ENCODE data around the gene USP43.

The USP43 gene

DNA sequence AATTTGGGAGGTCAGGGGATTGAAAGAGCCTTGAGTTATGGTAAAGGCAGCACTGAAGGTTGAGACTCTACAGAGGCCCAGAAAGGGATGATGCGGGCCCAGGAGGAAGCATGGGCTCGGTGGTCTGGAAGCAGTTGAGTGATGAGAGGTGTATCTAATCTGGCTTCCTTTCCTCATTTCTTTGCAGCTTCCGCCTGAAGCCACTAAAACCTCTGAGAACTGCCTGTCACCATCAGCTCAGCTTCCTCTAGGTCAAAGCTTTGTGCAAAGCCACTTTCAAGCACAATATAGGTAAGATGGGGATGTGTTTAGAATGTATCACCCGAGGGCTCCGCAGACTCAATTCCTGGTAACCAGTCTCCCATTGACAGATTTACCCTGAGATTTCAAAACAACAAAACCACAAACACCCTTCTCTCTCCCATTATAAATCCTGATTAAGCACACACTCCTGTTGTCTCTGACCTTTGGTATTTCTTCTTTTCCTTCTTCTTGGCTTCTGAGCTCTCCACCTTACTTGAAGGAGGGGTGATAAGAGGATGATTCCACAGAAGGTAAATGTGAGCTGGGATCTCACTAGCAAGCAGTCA is 21.2 kb downstream of the USP43 start:
- DNase-seq (ENCODE audit: low read depth in 2 of 2): no peak

- no peak for DNase-seq (ENCODE audit: low read depth in 2 of 2)
Observed at GRCh38 chr17:9668517-9668916, 23.2 kb downstream of the USP43 start.

GRCh38 chr17:9669551-9670008 is 24.3 kb downstream of the USP43 start:
- no peak for DNase-seq (ENCODE audit: low read depth in 2 of 2)

GRCh38 chr17:9670596-9670995 is 25.3 kb downstream of the USP43 start:
- no peak for DNase-seq (ENCODE audit: low read depth in 2 of 2)

DNA sequence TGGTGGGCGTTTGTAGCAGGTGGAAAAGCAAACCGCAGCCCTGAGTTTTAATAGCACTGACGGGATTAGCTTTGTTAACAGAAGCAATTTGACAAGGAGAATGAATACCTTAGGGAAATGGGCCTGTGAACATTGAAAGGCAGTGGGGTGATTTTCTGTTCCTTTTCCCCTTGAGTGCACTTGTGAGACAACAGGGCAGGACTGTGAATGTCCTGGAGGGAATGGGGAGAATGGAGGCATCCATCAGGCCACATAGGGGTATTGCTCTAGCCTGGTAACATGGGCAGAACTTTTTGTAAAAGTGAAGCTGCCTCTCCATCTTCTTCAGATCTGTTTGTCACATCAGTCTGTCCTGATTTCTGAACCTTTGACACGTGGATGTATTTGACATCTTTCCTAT is 26.2 kb downstream of the USP43 start:
- DNase-seq (ENCODE audit: low read depth in 2 of 2): no peak

DNA sequence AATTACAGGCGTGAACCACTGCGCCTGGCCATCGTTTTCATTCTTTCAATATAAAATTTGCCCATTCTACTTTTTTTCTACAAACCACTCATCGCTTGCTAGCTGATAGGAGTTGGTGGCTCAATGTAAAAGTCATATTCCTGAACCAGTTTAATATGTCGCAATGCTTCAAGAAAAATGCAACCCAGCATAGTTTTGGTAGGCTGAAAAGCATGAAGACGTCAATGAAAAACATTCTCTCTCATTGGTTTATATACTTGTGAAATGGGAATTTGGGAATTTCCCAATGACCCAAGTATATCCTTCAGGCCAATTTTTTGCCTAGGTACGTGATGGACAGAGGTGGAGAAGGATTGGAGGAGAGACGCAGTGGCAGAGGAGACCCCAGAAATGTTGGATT is 26.9 kb downstream of the USP43 start:
- DNase-seq (ENCODE audit: low read depth in 2 of 2): no peak

DNA sequence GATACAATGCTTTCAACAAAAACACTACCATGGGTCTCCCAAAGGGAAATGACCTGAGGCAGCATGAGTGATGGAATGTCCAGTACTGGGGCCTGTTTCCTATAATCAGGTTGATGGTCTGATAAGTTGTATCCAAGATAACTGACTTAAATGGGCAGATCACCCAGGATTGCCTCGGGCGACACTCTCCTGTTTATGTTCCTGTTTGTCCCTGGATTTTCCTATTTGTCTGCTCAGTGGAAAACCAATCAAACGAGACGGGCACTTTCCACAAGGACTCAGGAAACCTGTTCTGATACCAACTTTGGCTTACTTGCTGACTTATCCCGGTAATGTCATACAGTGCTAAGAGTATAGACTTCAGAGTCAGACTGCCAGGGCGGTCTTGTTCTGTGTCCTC is 27.4 kb downstream of the USP43 start:
- no peak for DNase-seq (ENCODE audit: low read depth in 2 of 2)

- no peak for DNase-seq (ENCODE audit: low read depth in 2 of 2)
Observed at GRCh38 chr17:9676084-9676483, 30.8 kb downstream of the USP43 start.

GRCh38 chr17:9676820-9677310 is 31.5 kb downstream of the USP43 start:
- DNase-seq (ENCODE audit: low read depth in 2 of 2): no peak

GRCh38 chr17:9677411-9677810 is 32.1 kb downstream of the USP43 start:
- no peak for DNase-seq (ENCODE audit: low read depth in 2 of 2)

DNA sequence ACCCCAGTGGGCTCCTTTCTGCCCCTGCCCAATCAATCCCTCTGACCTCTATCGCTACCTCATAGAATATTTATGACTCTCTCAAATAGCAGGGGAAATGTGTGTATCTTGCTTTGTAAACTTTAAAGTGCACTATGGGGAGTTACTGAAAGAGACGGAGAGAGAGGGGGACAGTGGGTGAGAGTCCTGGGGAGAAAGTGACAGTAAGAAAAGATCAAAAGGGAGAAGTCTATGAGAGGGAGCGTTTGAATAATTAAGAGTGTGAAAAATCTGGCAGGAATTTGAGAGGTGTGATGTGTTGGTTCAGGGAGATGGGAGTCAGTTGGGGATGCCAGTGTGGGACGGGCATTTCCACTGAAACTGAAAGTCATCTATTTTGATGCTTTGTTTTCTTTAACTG is 32.6 kb downstream of the USP43 start:
- no peak for DNase-seq (ENCODE audit: low read depth in 2 of 2)

- no peak for DNase-seq (ENCODE audit: low read depth in 2 of 2)
Observed at GRCh38 chr17:9684955-9685621, 39.8 kb downstream of the USP43 start.

GRCh38 chr17:9693755-9694154 is 48.4 kb downstream of the USP43 start:
- no peak for DNase-seq (ENCODE audit: low read depth in 2 of 2)

DNA sequence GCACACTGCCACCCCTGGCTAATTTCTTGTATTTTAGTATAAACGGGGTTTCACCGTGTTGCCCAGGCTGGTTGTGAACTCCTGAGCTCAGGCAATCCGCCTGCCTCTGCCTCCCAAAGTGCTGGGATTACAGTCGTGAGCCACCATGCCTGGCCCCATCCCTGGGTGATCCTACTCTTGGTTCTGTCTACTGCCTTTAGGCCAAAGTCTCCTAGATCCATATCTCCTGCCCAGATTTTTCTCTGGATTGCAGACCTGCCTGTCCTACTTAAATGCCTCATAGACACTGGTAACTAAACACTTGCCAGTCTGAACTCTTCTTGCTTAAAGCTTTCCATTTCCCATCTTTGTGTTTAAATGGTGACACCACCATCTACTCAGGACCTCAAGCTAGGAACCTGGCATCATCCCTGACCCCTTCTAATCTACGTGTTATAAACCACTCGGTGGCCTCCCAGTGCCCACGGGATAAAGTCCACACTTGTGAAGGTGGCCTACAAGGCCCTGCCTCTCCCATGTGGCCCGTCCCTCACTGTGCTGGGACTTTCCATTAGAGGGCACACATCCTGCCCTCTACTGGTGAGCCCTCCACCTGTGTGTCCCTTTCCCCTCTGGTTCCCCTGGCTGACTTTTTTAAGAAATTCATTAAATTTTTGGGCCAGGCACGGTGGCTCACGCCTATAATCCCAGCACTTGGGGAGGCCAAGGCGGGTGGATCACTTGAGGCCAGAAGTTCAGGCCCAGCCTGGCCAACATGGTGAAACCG is 51.1 kb downstream of the USP43 start:
- no peak for DNase-seq (ENCODE audit: low read depth in 2 of 2)

DNA sequence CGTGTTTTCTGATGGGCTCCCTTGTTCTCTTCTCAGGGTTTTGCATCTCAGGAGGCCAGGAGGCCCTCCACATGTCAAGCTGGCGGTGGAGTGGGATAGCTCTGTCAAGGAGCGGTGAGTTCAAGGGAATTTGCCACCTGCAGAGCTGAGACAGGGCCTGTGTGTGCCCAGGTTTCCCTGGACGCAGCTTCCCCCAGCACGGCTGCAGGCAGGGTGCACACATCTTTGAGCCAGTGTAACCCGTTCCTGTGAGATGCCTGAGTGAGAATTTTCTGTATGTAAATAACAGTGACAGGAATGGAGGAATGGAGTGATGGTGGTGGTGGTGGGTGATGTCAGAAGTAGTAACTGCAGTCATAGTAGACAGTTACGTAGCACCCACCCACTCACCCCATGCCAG is 54.8 kb downstream of the USP43 start:
- no peak for DNase-seq (ENCODE audit: low read depth in 2 of 2)

DNA sequence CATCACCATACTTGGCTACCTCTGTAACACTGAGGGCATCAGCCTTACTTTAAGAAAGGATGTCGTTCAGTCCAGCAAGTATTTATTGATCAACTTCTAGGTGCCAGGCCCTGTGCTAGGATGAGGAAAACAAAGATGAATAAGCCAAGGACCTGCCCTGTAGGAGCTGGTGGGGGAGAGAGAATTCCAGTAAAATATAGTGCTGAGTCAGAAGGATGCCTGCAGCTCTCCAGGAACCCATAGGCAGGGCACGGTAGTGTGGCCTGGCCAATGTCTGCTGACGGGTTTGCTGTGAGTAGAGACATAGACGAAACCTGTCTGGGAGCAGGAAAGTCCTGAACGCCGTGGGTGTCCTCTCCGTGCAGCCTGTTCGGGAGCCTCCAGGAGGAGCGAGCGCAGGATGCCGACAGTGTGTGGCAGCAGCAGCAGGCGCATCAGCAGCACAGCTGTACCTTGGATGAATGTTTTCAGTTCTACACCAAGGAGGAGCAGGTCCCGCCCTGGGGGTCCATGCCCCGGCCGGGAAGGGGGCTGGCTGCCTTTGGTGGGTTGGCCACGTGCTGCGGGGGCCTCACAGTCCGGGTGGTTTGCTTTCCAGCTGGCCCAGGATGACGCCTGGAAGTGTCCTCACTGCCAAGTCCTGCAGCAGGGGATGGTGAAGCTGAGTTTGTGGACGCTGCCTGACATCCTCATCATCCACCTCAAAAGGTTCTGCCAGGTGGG is 55.6 kb downstream of the USP43 start:
- no peak for DNase-seq (ENCODE audit: low read depth in 2 of 2)

DNA sequence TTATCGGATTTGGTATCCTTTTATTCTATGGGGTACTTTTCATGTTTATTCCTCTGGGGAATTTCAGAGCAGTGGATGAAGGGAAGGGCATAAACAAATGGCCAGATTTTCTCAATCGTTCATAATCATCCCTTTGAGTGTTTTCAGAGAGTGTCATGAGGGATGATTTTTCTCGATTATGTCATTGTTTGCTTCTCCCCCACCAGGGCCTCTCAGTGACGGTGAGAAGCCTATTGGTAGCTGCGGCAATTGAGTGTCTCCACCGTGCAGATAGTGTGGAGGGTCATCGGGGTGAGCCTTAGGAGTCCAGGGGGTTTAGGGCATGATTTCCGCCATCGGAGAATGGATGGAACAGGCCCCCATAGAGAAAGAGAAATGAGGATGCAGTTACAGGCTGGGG is 57.2 kb downstream of the USP43 start:
- DNase-seq (ENCODE audit: low read depth in 2 of 2): no peak

GRCh38 chr17:9702914-9703780 is 57.8 kb downstream of the USP43 start:
- no peak for DNase-seq (ENCODE audit: low read depth in 2 of 2)

- no peak for DNase-seq (ENCODE audit: low read depth in 2 of 2)
Observed at GRCh38 chr17:9703781-9704082, 58.4 kb downstream of the USP43 start.

DNA sequence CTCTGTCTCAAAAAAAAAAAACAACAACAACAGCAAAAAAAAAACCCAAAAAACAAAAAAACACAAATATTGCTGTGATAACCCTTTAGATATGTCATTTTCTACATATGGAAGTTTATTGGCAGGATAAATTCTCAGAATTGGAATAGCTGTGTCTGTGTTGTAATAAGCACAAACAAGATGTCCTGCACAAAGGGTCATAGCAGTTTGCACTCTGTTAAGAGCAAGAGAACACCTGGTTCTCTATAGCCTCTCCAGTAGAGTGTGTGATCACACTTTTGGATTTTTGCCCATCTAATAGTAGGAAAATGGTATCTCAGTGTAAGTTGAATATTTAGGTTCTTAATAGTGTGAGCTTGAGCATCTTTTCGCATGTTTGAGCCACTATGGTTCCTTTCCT is 60.4 kb downstream of the USP43 start:
- DNase-seq (ENCODE audit: low read depth in 2 of 2): no peak

GRCh38 chr17:9707948-9708347 is 62.6 kb downstream of the USP43 start:
- no peak for DNase-seq (ENCODE audit: low read depth in 2 of 2)

GRCh38 chr17:9714801-9715200 is 69.5 kb downstream of the USP43 start:
- DNase-seq (ENCODE audit: low read depth in 2 of 2): no peak
